HCT116 (cell line): ENCODE results near the gene SAYSD1. TPM values are rescaled to one million over a fixed set of nuclear protein-coding genes. Genes with fewer than 3 reads are reported as not detected.

Experiments
- ATAC-seq: fragments of 200-7000 bp; cut with Tn5 transposase; 2 replicates; pipeline ENCODE4 v1.9.1; 2020; ENCODE audit warnings: mild to moderate bottlenecking, moderate library complexity
- BruUV-seq: library from RNA; stranded (reverse); fragments of 400-500 nt; replicated peaks from 2 replicates; lab custom pipeline; 2021; lab: Mats Ljungman, UMichigan
- CTCF ChIA-PET: fragments of 300-600 bp; sonication (Branson Sonifier 250); formaldehyde crosslinking; loops from one replicate; lab custom pipeline; 2021; ENCODE audit warnings: antibody characterized with exemption; lab: Charles Lee
- POLR2A ChIA-PET: fragments of 300-600, 350-600 bp; sonication (Branson Sonifier 250); formaldehyde crosslinking; loops from one replicate; lab custom pipeline; 2021; ENCODE audit warnings: antibody characterized with exemption; lab: Charles Lee
- RAD21 ChIA-PET, 2 experiments: fragments of 300-600 bp; sonication (Branson Sonifier 250); formaldehyde crosslinking; loops; one replicate each; lab custom pipeline; 2023; ENCODE audit warnings: low total read pairs in 2 of 2; ENCODE audit not compliant: uncharacterized antibody in 2 of 2, unreplicated experiment in 2 of 2, low non-redundant PET in 1 of 2; lab: Charles Lee
- DNase-seq: peaks from one replicate; pipeline ENCODE4 v3.0.0-alpha.2; 2010; ENCODE audit warnings: low read depth, low spot score
- H2AFZ ChIP-seq: fragments of 200-600 bp; shearing (Covaris generic), sonication (generic); 2 replicates; pipeline ENCODE4 v1.6.1; 2017; ENCODE audit warnings: low read depth, mixed run types, mixed read lengths, antibody characterized with exemption, low read length; ENCODE audit not compliant: poor library complexity, severe bottlenecking
- H3K27ac ChIP-seq: 2 replicates; pipeline ENCODE4 v1.5.1; 2012; ENCODE audit warnings: low read depth, low read length
- H3K27me3 ChIP-seq: fragments of 200-600 bp; sonication (generic); 2 replicates; pipeline ENCODE4 v1.6.1; 2016; ENCODE audit warnings: mixed run types, low read length, mixed read lengths; ENCODE audit not compliant: insufficient read depth
- H3K36me3 ChIP-seq, 2 experiments: fragments of 200-500 bp in 1 of 2; fragments of 200-600 bp in 1 of 2; sonication (Bioruptor generic) in 1 of 2; sonication (generic) in 1 of 2; 2 replicates each; pipeline versions ENCODE4 v1.5.1 to v1.6.1; 2014 to 2016; ENCODE audit warnings: low read length in 2 of 2, inconsistent platforms in 1 of 2, mixed read lengths in 1 of 2, mixed run types in 1 of 2; ENCODE audit not compliant: insufficient read depth in 2 of 2, control insufficient read depth in 1 of 2
- H3K4me1 ChIP-seq, 2 experiments: fragments of 200-600 bp in 1 of 2; sonication (generic) in 1 of 2; 2 replicates each; pipeline versions ENCODE4 v1.5.1 to v1.6.1; 2012 to 2017; ENCODE audit warnings: low read length in 2 of 2, inconsistent platforms in 1 of 2, mild to moderate bottlenecking in 1 of 2, mixed read lengths in 1 of 2, mixed run types in 1 of 2, moderate library complexity in 1 of 2; ENCODE audit not compliant: insufficient read depth in 2 of 2, control insufficient read depth in 1 of 2
- H3K4me2 ChIP-seq: fragments of 200-600 bp; sonication (generic); 2 replicates; pipeline ENCODE4 v1.6.1; 2017; ENCODE audit warnings: mixed run types, low read length, mixed read lengths
- H3K4me3 ChIP-seq, 2 experiments: fragments of 200-600 bp in 1 of 2; sonication (generic) in 1 of 2; replicated peaks in 1 of 2; 2 replicates each; pipeline ENCODE4 v1.5.1; 2011 to 2016; ENCODE audit warnings: low read length in 2 of 2, control low read depth in 1 of 2, low read depth in 1 of 2, mild to moderate bottlenecking in 1 of 2, mixed read lengths in 1 of 2, mixed run types in 1 of 2
- H3K79me2 ChIP-seq: fragments of 200-600 bp; sonication (generic); 2 replicates; pipeline ENCODE4 v1.6.1; 2017; ENCODE audit warnings: mild to moderate bottlenecking, mixed run types, low read length, moderate library complexity, mixed read lengths; ENCODE audit not compliant: insufficient read depth
- H3K9ac ChIP-seq: fragments of 200-600 bp; sonication (generic); 2 replicates; pipeline ENCODE4 v1.6.1; 2016; ENCODE audit warnings: low read length, mixed read lengths
- H3K9me2 ChIP-seq: fragments of 200-600 bp; sonication (generic), shearing (Covaris generic); 2 replicates; pipeline ENCODE4 v1.6.1; 2017; ENCODE audit warnings: mixed run types, mild to moderate bottlenecking, moderate library complexity; ENCODE audit not compliant: insufficient read depth
- H3K9me3 ChIP-seq, 2 experiments: fragments of 200-500 bp in 1 of 2; fragments of 200-600 bp in 1 of 2; sonication (Bioruptor generic) in 1 of 2; sonication (generic) in 1 of 2; 2 replicates each; pipeline ENCODE4 v1.6.1; 2014 to 2017; ENCODE audit warnings: low read length in 2 of 2, mixed read lengths in 2 of 2, inconsistent platforms in 1 of 2, low read depth in 1 of 2, mild to moderate bottlenecking in 1 of 2, mixed run types in 1 of 2, moderate library complexity in 1 of 2; ENCODE audit not compliant: control insufficient read depth in 1 of 2, insufficient read depth in 1 of 2
- H4K20me1 ChIP-seq: fragments of 200-600 bp; sonication (generic), shearing (Covaris generic); 2 replicates; pipeline ENCODE4 v1.6.1; 2017; ENCODE audit warnings: mixed run types, mild to moderate bottlenecking, moderate library complexity; ENCODE audit not compliant: insufficient read depth
- CBX3 ChIP-seq: IDR thresholded peaks from 2 replicates; pipeline ENCODE4 v1.6.1; 2012; ENCODE audit warnings: low read depth
- CEBPB ChIP-seq: IDR thresholded peaks from 2 replicates; pipeline ENCODE4 v1.6.1; 2012; ENCODE audit warnings: low read depth
- ELF1 ChIP-seq: IDR thresholded peaks from 2 replicates; pipeline ENCODE4 v1.6.1; 2012; ENCODE audit warnings: low read depth, borderline replicate concordance
- FOSL1 ChIP-seq: IDR thresholded peaks from 2 replicates; pipeline ENCODE4 v1.6.1; 2012; ENCODE audit warnings: low read depth
- JUND ChIP-seq: IDR thresholded peaks from 2 replicates; pipeline ENCODE4 v1.6.1; 2012
- POLR2AphosphoS5 ChIP-seq: IDR thresholded peaks from 2 replicates; pipeline ENCODE4 v1.6.1; 2011; ENCODE audit warnings: mild to moderate bottlenecking, low read depth, low read length, moderate library complexity
- RAD21 ChIP-seq: IDR thresholded peaks from 2 replicates; pipeline ENCODE4 v1.6.1; 2012; ENCODE audit warnings: low read depth, mild to moderate bottlenecking
- SIN3A ChIP-seq: IDR thresholded peaks from 2 replicates; pipeline ENCODE4 v1.6.1; 2012; ENCODE audit warnings: low read depth
- SRF ChIP-seq: IDR thresholded peaks from 2 replicates; pipeline ENCODE4 v1.6.1; 2012; ENCODE audit warnings: low read depth
- ZBTB33 ChIP-seq: IDR thresholded peaks from 2 replicates; pipeline ENCODE4 v1.6.1; 2011; ENCODE audit warnings: mild to moderate bottlenecking, low read length, moderate library complexity; ENCODE audit not compliant: insufficient replicate concordance; ENCODE audit errors: extremely low read depth
- ZFX ChIP-seq: fragments of 450-650 bp; IDR thresholded peaks from 2 replicates; pipeline ENCODE4 v1.6.1; 2017
- ZNF274 ChIP-seq: fragments of 200-500 bp; sonication (Bioruptor generic); IDR thresholded peaks from 2 replicates; pipeline ENCODE4 v1.6.1; 2014; ENCODE audit warnings: mild to moderate bottlenecking, low read depth, low read length, inconsistent platforms
- intact Hi-C: fragments of 100-400 bp; cut with micrococcal nuclease; formaldehyde crosslinking; loops from 2 replicates; pipeline ENCODE4 v1.10.0; 2022
- total RNA-seq: library from RNA; stranded (reverse); gene quantifications from one replicate; pipeline ENCODE4 v1.2.1, GENCODE V29; 2021; ENCODE audit not compliant: unreplicated experiment
- TF ChIP-seq, protein P1 (sequence below): IDR thresholded peaks from 2 replicates; pipeline ENCODE4 v1.6.1; 2012
- TF ChIP-seq, protein P2 (sequence below): IDR thresholded peaks from 2 replicates; pipeline ENCODE4 v1.6.1; 2012
- TF ChIP-seq, protein P3 (sequence below), 3 experiments: fragments of 200-600 bp in 1 of 3; sonication (generic) in 1 of 3; IDR thresholded peaks in 2 of 3; conservative IDR thresholded peaks in 1 of 3; 2 replicates each; pipeline ENCODE4 v1.5.1; 2012 to 2017; ENCODE audit warnings: low read depth in 2 of 3, low read length in 2 of 3, antibody characterized with exemption in 1 of 3, borderline replicate concordance in 1 of 3, control low read depth in 1 of 3, mild to moderate bottlenecking in 1 of 3, mixed read lengths in 1 of 3, mixed run types in 1 of 3, moderate library complexity in 1 of 3; ENCODE audit not compliant: insufficient read depth in 1 of 3

The SAYSD1 gene
- total RNA-seq, 1 experiment from 2014 or later = 10.1 TPM

DNA sequence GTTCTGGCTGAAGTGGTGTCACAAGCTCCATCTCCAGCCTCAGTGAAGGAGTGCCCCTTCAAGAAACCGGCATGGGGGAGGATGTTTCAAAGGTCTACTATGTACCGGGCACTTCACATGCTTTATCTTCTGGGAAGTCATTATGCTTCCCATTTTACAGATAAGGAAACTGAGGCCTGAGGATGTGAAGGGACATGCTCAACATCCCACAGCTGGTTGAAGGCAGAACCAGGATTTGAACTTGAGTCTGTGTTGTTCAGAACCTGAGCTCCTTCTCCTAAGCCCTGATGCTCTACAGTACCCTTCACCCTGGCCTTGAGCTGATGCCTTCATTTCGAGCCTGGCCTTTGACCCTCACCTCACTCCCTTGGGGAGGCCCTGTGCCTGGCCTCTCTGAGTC is 53.4 kb downstream of the SAYSD1 start:
- Histone ChIP-seq H3K4me2 (no peak overlapping the region), H3K4me1 (no peaks in the 10 kb centered on the region), H3K4me3 (no peak overlapping the region), H3K9ac (no peak overlapping the region), H3K27me3 (peaks cover 15% of the 10 kb centered on the region), H3K36me3 (no peaks in the 10 kb centered on the region), H3K9me3 (no peaks in the 10 kb centered on the region), H2AFZ (no peak overlapping the region), H3K79me2 (no peaks in the 10 kb centered on the region), H3K9me2 (no peaks in the 10 kb centered on the region)
- CTCF ChIA-PET = no interaction called here
- RAD21 ChIA-PET = no interaction called here
- intact Hi-C loops = no loop called here
- no peak for DNase-seq
- BruUV-seq = no TSS peak
- POLR2A ChIA-PET = no interaction called here
- no peak for ATAC-seq
- TF ChIP-seq ZFX = no peak
- TF ChIP-seq FOSL1 = no peak
- TF ChIP-seq, protein P1, sequence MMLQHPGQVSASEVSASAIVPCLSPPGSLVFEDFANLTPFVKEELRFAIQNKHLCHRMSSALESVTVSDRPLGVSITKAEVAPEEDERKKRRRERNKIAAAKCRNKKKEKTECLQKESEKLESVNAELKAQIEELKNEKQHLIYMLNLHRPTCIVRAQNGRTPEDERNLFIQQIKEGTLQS = no peak
- TF ChIP-seq ELF1 = no peak
- TF ChIP-seq, protein P2, sequence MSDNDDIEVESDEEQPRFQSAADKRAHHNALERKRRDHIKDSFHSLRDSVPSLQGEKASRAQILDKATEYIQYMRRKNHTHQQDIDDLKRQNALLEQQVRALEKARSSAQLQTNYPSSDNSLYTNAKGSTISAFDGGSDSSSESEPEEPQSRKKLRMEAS = no peak
- TF ChIP-seq CEBPB = no peak
- no peak for TF ChIP-seq JUND
- TF ChIP-seq CBX3 = no peak
- no peak for TF ChIP-seq ZBTB33
- TF ChIP-seq SIN3A = no peak
- TF ChIP-seq, protein P3, sequence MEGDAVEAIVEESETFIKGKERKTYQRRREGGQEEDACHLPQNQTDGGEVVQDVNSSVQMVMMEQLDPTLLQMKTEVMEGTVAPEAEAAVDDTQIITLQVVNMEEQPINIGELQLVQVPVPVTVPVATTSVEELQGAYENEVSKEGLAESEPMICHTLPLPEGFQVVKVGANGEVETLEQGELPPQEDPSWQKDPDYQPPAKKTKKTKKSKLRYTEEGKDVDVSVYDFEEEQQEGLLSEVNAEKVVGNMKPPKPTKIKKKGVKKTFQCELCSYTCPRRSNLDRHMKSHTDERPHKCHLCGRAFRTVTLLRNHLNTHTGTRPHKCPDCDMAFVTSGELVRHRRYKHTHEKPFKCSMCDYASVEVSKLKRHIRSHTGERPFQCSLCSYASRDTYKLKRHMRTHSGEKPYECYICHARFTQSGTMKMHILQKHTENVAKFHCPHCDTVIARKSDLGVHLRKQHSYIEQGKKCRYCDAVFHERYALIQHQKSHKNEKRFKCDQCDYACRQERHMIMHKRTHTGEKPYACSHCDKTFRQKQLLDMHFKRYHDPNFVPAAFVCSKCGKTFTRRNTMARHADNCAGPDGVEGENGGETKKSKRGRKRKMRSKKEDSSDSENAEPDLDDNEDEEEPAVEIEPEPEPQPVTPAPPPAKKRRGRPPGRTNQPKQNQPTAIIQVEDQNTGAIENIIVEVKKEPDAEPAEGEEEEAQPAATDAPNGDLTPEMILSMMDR (IDR thresholded peaks at IDR 0.05 in 2 of 3, conservative IDR thresholded peaks at IDR 0.05 in 1 of 3; ENCODE audit: borderline replicate concordance in 1 of 3, insufficient read depth in 1 of 3, low read depth in 2 of 3, low read length in 2 of 3) = no peak
- no peak for TF ChIP-seq RAD21
- no peak for TF ChIP-seq ZNF274
- no peak for TF ChIP-seq SRF
- TF ChIP-seq POLR2AphosphoS5 = no peak
- TF ChIP-seq, all 23 proteins: peak for 0
- Histone ChIP-seq H4K20me1 (no peaks in the 10 kb centered on the region), H3K27ac (no peak overlapping the region)
